GM10248 (cell line): ENCODE measurements around the gene MTHFD2L.

Experiments
- CTCF ChIA-PET: fragments of 300-600 bp; sonication (Branson Sonifier 250); formaldehyde crosslinking; extraction: SDS; loops from one replicate; lab custom pipeline; 2021; ENCODE audit warnings: antibody characterized with exemption; lab: Yijun Ruan, JAX
- POLR2A ChIA-PET: fragments of 350-650 bp; sonication (Branson Sonifier 250); formaldehyde crosslinking; extraction: SDS; loops from one replicate; lab custom pipeline; 2020; ENCODE audit warnings: antibody characterized with exemption; lab: Yijun Ruan, JAX
- DNase-seq: peaks from one replicate; pipeline ENCODE4 v3.0.0; 2012; ENCODE audit errors: extremely low spot score
- CTCF ChIP-seq: IDR thresholded peaks from 2 replicates; pipeline ENCODE4 v1.5.1; 2012; ENCODE audit warnings: mild to moderate bottlenecking, low read depth; ENCODE audit errors: extremely low read depth, missing control alignments, control extremely low read depth

The MTHFD2L gene

DNA sequence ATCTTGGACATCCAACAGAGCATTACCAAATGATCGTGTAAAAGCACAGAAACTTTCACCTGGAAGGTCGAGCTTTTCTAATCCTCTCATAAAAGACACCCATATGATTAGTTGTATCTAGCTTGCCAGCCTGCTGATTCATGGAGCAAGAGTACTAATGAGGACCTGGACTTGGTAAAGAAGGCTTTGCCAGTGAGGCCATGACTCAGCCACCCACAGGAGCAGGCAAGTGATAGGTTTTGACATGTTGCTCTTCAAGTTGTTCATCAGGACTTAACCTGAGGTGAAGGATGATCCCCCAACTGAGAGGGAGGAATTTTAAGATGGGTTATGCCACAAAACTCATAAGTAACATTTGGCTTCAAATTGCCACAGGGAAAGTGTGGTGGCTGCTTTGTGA is 125.7 kb downstream of the MTHFD2L start:
- DNase-seq: no peak
- CTCF ChIA-PET: interaction anchor here (1.5 kb wide), 1 partner anchor 29 kb away, joined by 3 read pairs; no protein-coding TSS in a partner anchor
- POLR2A ChIA-PET: no interaction called here
- TF ChIP-seq CTCF: no peak

- DNase-seq: no peak
- TF ChIP-seq CTCF: no peak
- POLR2A ChIA-PET: no interaction called here
- CTCF ChIA-PET: interaction anchor here (1.5 kb wide), 1 partner anchor 29 kb away, joined by 3 read pairs; no protein-coding TSS in a partner anchor
Observed at GRCh38 chr4:74284053-74284452, 126.1 kb downstream of the MTHFD2L start.

DNA sequence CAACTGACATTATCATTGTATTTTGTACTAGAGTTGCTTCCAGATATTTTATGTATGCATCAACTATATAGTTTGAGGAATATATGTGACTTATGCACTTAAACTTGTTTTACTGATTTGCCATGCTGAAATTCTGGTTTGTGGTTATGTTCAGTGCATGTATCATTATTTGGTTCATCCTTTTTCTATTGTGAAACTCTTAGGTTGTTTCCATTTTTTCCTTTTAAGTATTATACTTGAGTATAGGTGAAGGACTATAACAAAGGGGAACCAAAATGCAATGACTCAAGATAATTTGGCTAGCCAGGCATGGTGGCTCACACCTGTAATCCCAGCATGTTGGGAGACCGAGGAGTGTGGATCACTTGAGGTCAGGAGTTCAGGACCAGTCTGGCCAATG is 129.2 kb downstream of the MTHFD2L start:
- CTCF ChIA-PET: no interaction called here
- POLR2A ChIA-PET: no interaction called here
- DNase-seq: no peak
- TF ChIP-seq CTCF: no peak

DNA sequence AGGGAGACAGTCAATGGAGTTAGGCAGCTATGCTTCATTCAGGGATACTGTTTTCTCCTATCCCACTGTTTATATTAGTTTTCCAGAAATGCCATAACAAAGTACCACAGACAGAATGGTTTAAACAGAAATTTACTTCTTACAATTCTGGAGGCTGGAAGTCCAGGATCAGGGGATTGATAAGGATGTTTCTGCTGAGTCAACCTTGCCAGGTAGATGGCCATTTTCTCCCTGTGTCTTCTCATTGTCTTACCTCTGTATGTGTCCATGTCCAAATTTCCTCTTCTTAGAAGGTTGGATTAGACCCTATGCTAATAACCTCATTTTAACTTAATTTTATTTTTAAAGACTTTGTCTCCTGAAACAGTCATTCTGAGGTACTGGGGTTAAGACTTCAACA is 129.9 kb downstream of the MTHFD2L start:
- no peak for TF ChIP-seq CTCF
- ChIA-PET POLR2A (no interaction called here), CTCF (interaction anchor here (1.1 to 1.2 kb wide), 2 partner anchors 10 to 57 kb away, joined by 3 read pairs; no protein-coding TSS in a partner anchor)
- no peak for DNase-seq

- DNase-seq: no peak
- ChIA-PET POLR2A (no interaction called here), CTCF (no interaction called here)
- no peak for TF ChIP-seq CTCF
Observed at GRCh38 chr4:74291471-74291870, 133.6 kb downstream of the MTHFD2L start.

- POLR2A ChIA-PET: no interaction called here
- no peak for DNase-seq
- CTCF ChIA-PET: no interaction called here
- no peak for TF ChIP-seq CTCF
Observed at GRCh38 chr4:74292111-74292870, 134.4 kb downstream of the MTHFD2L start.
